Loucy (cell line): ENCODE results near the gene IMMT.

Source experiments
- CTCF ChIP-seq: fragments of 200-600 bp; sonication (generic); conservative IDR thresholded peaks from 2 replicates; pipeline ENCODE4 v1.5.1; 2014; ENCODE audit warnings: mild to moderate bottlenecking, antibody characterized with exemption, low read length
- EZH2phosphoT487 ChIP-seq: fragments of 200-600 bp; IDR thresholded peaks from 2 replicates; pipeline ENCODE4 v1.6.1; 2018; ENCODE audit warnings: antibody characterized with exemption, mild to moderate bottlenecking, moderate library complexity, borderline replicate concordance

- TF ChIP-seq CTCF (no peak), EZH2phosphoT487 (no peak)
These were observed 51.2 kb downstream of the IMMT start for GRCh38 chr2:86143926-86144685.
